Thyroid gland (tissue), 4 donors: ENCODE data around the gene ADSS1. TPM values are rescaled to one million over a fixed set of nuclear protein-coding genes. Genes with fewer than 3 reads are reported as not detected.

Experiments used
- DNase-seq, 2 donors: peaks; one replicate each; pipeline ENCODE4 v3.0.0-alpha.2; 2019
- H3K27ac ChIP-seq, 3 donors: fragments of 200-600 bp; sonication (generic); 1 replicate in 2 of 3; 2 replicates in 1 of 3; pipeline ENCODE4 v1.5.1; 2016 to 2019; ENCODE audit warnings: mild to moderate bottlenecking in 1 of 3, moderate library complexity in 1 of 3
- H3K27me3 ChIP-seq: fragments of 200-600 bp; sonication (generic); one replicate; pipeline ENCODE4 v1.5.1; 2019
- H3K36me3 ChIP-seq, 2 donors: fragments of 200-600 bp; sonication (generic); one replicate each; pipeline ENCODE4 v1.5.1; 2016 to 2019
- H3K4me1 ChIP-seq, 2 donors: fragments of 200-600 bp; sonication (generic); one replicate each; pipeline ENCODE4 v1.5.1; 2017 to 2019
- H3K4me3 ChIP-seq, 3 donors: fragments of 200-600 bp; sonication (generic); replicated peaks in 1 of 3; 1 replicate in 2 of 3; 2 replicates in 1 of 3; pipeline ENCODE4 v1.5.1; 2016; ENCODE audit warnings: mild to moderate bottlenecking in 1 of 3
- H3K9me3 ChIP-seq: fragments of 200-600 bp; sonication (generic); one replicate; pipeline ENCODE4 v1.5.1; 2017
- CTCF ChIP-seq, 6 experiments: fragments of 200-600 bp in 3 of 6; fragments of 450-650 bp in 3 of 6; sonication (generic) in 3 of 6; IDR thresholded peaks; one replicate each; pipeline ENCODE4 v1.5.1; 2016 to 2019; ENCODE audit warnings: antibody characterized with exemption in 6 of 6, mild to moderate bottlenecking in 2 of 6, inconsistent platforms in 1 of 6, moderate library complexity in 1 of 6
- POLR2A ChIP-seq, 2 donors: fragments of 450-650 bp; IDR thresholded peaks; one replicate each; pipeline ENCODE4 v1.6.1; 2017; ENCODE audit warnings: antibody characterized with exemption in 2 of 2, mild to moderate bottlenecking in 2 of 2, moderate library complexity in 1 of 2
- WGBS, 2 donors: methylation state at CpG; one replicate each; pipeline ENCODE4 v1.1.5; 2017; 5-methylcytosine and 5-hydroxymethylcytosine counted together
- intact Hi-C: fragments of 100-400 bp; cut with DNase I; formaldehyde crosslinking; loops from one replicate; pipeline ENCODE4 v1.15.1; 2023
- total RNA-seq, 4 donors: library from RNA; depleted of rRNA; stranded (reverse); fragments of >200 nt; gene quantifications; one replicate each; pipeline ENCODE4 v1.2.3, GENCODE V29; 2016

The ADSS1 gene
- total RNA-seq, 4 donors from 2014 or later: 13.6 to 26.2 (median 18.9) TPM

- peaks cover 32 to 44% of the 10 kb centered on the region in 2 donors for H3K4me1 ChIP-seq
Measured at GRCh38 chr14:104685216-104685997, 38.6 kb upstream of the ADSS1 start.

GRCh38 chr14:104685998-104686610 lies 37.9 kb upstream of the ADSS1 start:
- no peak for DNase-seq
- WGBS, 2 donors: 95 to 97% methylated on average over 2 of the region's 2 CpGs
- H3K27me3 ChIP-seq: no peaks in the 10 kb centered on the region
- H3K4me1 ChIP-seq: peaks cover 34 to 44% of the 10 kb centered on the region in 2 donors
- no peaks in the 10 kb centered on the region for H3K36me3 ChIP-seq
- intact Hi-C loops: no loop called here
- H3K4me3 ChIP-seq: no peak overlapping the region
- TF ChIP-seq POLR2A (IDR thresholded peaks at IDR 0.05): no peak
- H3K27ac ChIP-seq: no peak overlapping the region
- no peaks in the 10 kb centered on the region for H3K9me3 ChIP-seq

More at GRCh38 chr14:104685216-104685997, 38.6 kb upstream of the ADSS1 start:
- no peak for DNase-seq
- H3K4me3 ChIP-seq: no peak overlapping the region
- no peaks in the 10 kb centered on the region for H3K27me3 ChIP-seq
- H3K36me3 ChIP-seq: no peaks in the 10 kb centered on the region
- 78 to 82% methylated on average over 4 of the region's 4 CpGs for WGBS, 2 donors
- no peak overlapping the region for H3K27ac ChIP-seq
- intact Hi-C loops: no loop called here
- TF ChIP-seq POLR2A (IDR thresholded peaks at IDR 0.05) (no peak), CTCF (IDR thresholded peaks at IDR 0.05) (no peak)
- no peaks in the 10 kb centered on the region for H3K9me3 ChIP-seq

GRCh38 chr14:104686624-104687517 lies 37.2 kb upstream of the ADSS1 start:
- peak overlapping the region in 1 of 3 donors; percentile 76 for H3K27ac ChIP-seq
- H3K4me1 ChIP-seq: peaks cover 34 to 41% of the 10 kb centered on the region in 2 donors
- H3K4me3 ChIP-seq: no peak overlapping the region
- no peaks in the 10 kb centered on the region for H3K27me3 ChIP-seq
- 80 to 84% methylated on average over 16 to 20 of the region's 20 CpGs for WGBS, 2 donors
- TF ChIP-seq CTCF (IDR thresholded peaks at IDR 0.05): no peak
- no peak for TF ChIP-seq POLR2A (IDR thresholded peaks at IDR 0.05)
- H3K9me3 ChIP-seq: no peaks in the 10 kb centered on the region
- intact Hi-C loops: no loop called here
- no peak for DNase-seq
- H3K36me3 ChIP-seq: no peaks in the 10 kb centered on the region

GRCh38 chr14:104687601-104688504 lies 36.2 kb upstream of the ADSS1 start:
- DNase-seq: peak; percentile 97 to 98
- Histone ChIP-seq H3K9me3 (no peaks in the 10 kb centered on the region), H3K4me1 (peaks cover 29 to 35% of the 10 kb centered on the region in 2 donors), H3K4me3 (peak overlapping the region in 1 of 3 donors; percentile 93), H3K27ac (peak overlapping the region; percentile 70 to 84 (median 76)), H3K36me3 (no peaks in the 10 kb centered on the region), H3K27me3 (no peaks in the 10 kb centered on the region)
- 41 to 65% methylated on average over 10 to 18 of the region's 31 CpGs for WGBS, 2 donors
- intact Hi-C loops: no loop called here
- TF ChIP-seq POLR2A (IDR thresholded peaks at IDR 0.05) (peak in 1 of 2 donors; percentile 73), CTCF (IDR thresholded peaks at IDR 0.05) (no peak)
